ENCODE data around the gene PARD3B.

Gene PARD3B

GRCh38 chr2:204896146-204896545, 350.9 kb downstream of the PARD3B start:
- no peak for DNase-seq (ENCODE audit: low read depth in 1 of 2, low spot score in 1 of 2)
- Histone ChIP-seq H3K4me3 (replicated peaks; ENCODE audit: insufficient read depth, low read length) (no peak overlapping the region), H3K27me3 (ENCODE audit: insufficient read depth, poor library complexity, severe bottlenecking) (no peaks in the 10 kb centered on the region), H3K27ac (replicated peaks) (no peak overlapping the region)
- TF ChIP-seq POLR2AphosphoS5 (IDR thresholded peaks at IDR 0.05; ENCODE audit: low read depth), result no peak
- no peak for TF ChIP-seq GABPA (IDR thresholded peaks at IDR 0.05; ENCODE audit: low read depth)
- TF ChIP-seq REST (IDR thresholded peaks at IDR 0.05; ENCODE audit: insufficient replicate concordance, low read depth), result no peak
- no peak for TF ChIP-seq SPI1 (IDR thresholded peaks at IDR 0.05; ENCODE audit: borderline replicate concordance, low read depth)
- TF ChIP-seq CTCF (IDR thresholded peaks at IDR 0.05; ENCODE audit: insufficient read depth, low read length), result no peak

GRCh38 chr2:204897561-204897960, 352.3 kb downstream of the PARD3B start:
- Histone ChIP-seq H3K27ac (replicated peaks) (no peak overlapping the region), H3K27me3 (ENCODE audit: insufficient read depth, poor library complexity, severe bottlenecking) (no peaks in the 10 kb centered on the region), H3K4me3 (replicated peaks; ENCODE audit: insufficient read depth, low read length) (no peak overlapping the region)
- TF ChIP-seq POLR2AphosphoS5 (IDR thresholded peaks at IDR 0.05; ENCODE audit: low read depth) (no peak), CTCF (IDR thresholded peaks at IDR 0.05; ENCODE audit: insufficient read depth, low read length) (no peak), GABPA (IDR thresholded peaks at IDR 0.05; ENCODE audit: low read depth) (no peak)
- DNase-seq (ENCODE audit: low read depth in 1 of 2, low spot score in 1 of 2), result no peak

DNA sequence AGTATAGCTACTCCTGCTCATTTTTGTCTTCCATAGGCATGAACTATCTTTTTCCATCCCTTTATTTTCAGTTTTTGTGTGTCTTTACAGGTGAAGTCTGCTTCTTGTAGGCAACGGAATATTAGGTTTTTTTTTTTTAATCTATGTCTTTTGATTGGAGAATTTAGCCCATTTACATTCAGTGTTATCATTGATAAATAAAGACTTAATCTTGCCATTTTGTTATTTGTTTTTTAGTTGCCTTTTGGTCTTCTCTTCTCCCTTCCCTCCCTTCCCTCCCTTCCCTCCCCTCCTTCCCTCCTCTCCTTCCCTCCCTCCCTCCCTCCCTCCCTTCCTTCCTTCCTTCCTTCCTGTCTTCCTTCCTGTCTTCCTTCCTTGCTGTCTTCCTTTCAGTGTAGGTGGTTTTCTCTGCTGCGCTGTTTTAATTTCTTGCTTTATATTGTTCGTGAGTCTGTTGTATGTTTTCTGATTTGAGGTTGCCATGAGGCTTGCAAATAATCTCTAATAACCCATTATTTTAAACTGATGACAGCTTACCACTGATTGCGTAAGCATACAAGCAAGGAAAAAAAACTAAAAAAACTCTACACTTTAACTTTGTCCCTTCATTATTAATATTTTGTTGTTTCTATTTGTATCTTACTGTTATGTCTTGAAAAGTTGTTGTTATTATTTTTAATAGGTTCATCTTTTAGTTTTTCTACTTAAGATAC, 353.8 kb downstream of the PARD3B start:
- TF ChIP-seq REST (IDR thresholded peaks at IDR 0.05; ENCODE audit: insufficient replicate concordance, low read depth) (no peak), POLR2AphosphoS5 (IDR thresholded peaks at IDR 0.05; ENCODE audit: low read depth) (no peak), GABPA (IDR thresholded peaks at IDR 0.05; ENCODE audit: low read depth) (no peak), CTCF (IDR thresholded peaks at IDR 0.05; ENCODE audit: insufficient read depth, low read length) (no peak), SPI1 (IDR thresholded peaks at IDR 0.05; ENCODE audit: borderline replicate concordance, low read depth) (no peak)
- H3K4me3 ChIP-seq (replicated peaks; ENCODE audit: insufficient read depth, low read length), result no peak overlapping the region
- DNase-seq (ENCODE audit: low read depth in 1 of 2, low spot score in 1 of 2), result no peak
- no peaks in the 10 kb centered on the region for H3K27me3 ChIP-seq (ENCODE audit: insufficient read depth, poor library complexity, severe bottlenecking)
- no peak overlapping the region for H3K27ac ChIP-seq (replicated peaks)

DNA sequence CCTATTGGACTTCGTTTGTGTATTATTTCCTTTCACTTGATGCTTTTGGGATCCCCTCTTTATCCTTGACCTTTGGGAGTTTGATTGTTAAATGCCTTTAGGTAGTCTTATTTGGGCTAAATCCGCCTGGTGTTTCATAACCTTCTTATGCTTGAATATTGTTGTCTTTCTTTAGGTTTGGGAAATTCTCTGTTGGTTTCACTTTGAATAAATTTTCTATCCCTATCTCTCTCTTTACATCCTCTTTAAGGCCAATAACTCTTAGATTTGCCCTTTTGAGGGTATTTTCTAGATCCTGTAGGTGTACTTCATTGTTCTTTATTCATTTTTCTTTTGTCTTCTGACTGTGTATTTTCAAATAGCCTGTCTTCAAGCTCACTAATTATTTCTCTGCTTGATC, 354.7 kb downstream of the PARD3B start:
- no peak for DNase-seq (ENCODE audit: low read depth in 1 of 2, low spot score in 1 of 2)
- no peak for TF ChIP-seq CTCF (IDR thresholded peaks at IDR 0.05; ENCODE audit: insufficient read depth, low read length)
- TF ChIP-seq GABPA (IDR thresholded peaks at IDR 0.05; ENCODE audit: low read depth), result no peak
- no peak for TF ChIP-seq REST (IDR thresholded peaks at IDR 0.05; ENCODE audit: insufficient replicate concordance, low read depth)
- TF ChIP-seq SPI1 (IDR thresholded peaks at IDR 0.05; ENCODE audit: borderline replicate concordance, low read depth), result no peak
- no peak for TF ChIP-seq POLR2AphosphoS5 (IDR thresholded peaks at IDR 0.05; ENCODE audit: low read depth)
- Histone ChIP-seq H3K27me3 (ENCODE audit: insufficient read depth, poor library complexity, severe bottlenecking) (no peaks in the 10 kb centered on the region), H3K27ac (replicated peaks) (no peak overlapping the region), H3K4me3 (replicated peaks; ENCODE audit: insufficient read depth, low read length) (no peak overlapping the region)
